Activated CD8-positive, alpha-beta memory T cell treated with anti-CD3 and anti-CD28 coated beads for 48 hours (primary cell): Measurements from ENCODE around the gene ERFE.
A peak's percentile ranks its signal among the peaks of the same experiment; 100 is the strongest.

Experiments
- DNase-seq, 3 experiments: peaks; one replicate each; pipeline ENCODE4 v3.0.0-alpha.2; 2020; ENCODE audit warnings: low read depth in 2 of 3, low spot score in 2 of 3

The ERFE gene

GRCh38 chr2:238138331-238139195 lies 20.2 kb upstream of the ERFE start, which contains the start of gene KLHL30:
KLHL30 (plus strand) TSS chr2:238138668; CDS start chr2:238140755, 2,087 bp downstream.
- DNase-seq: no peak

- peak in 1 of 3 experiments; percentile 24 for DNase-seq
These were observed 19.4 kb upstream of the ERFE start for GRCh38 chr2:238139196-238140039.

GRCh38 chr2:238140040-238140439 lies 18.7 kb upstream of the ERFE start:
- no peak for DNase-seq

GRCh38 chr2:238140721-238141540 lies 17.8 kb upstream of the ERFE start:
- no peak for DNase-seq

- DNase-seq: no peak
These were observed 17.0 kb upstream of the ERFE start for GRCh38 chr2:238141541-238142318.

GRCh38 chr2:238142382-238143205 lies 16.2 kb upstream of the ERFE start:
- DNase-seq: no peak

- no peak for DNase-seq
These were observed 15.4 kb upstream of the ERFE start for GRCh38 chr2:238143239-238143951.

GRCh38 chr2:238144262-238144661 lies 14.5 kb upstream of the ERFE start:
- DNase-seq: no peak

GRCh38 chr2:238145046-238145445 lies 13.7 kb upstream of the ERFE start:
- no peak for DNase-seq

- no peak for DNase-seq
These were observed 12.9 kb upstream of the ERFE start for GRCh38 chr2:238145851-238146250.

GRCh38 chr2:238146884-238147544 lies 11.8 kb upstream of the ERFE start:
- DNase-seq: no peak

- DNase-seq: no peak
These were observed 9.8 kb upstream of the ERFE start for GRCh38 chr2:238148981-238149380.

GRCh38 chr2:238149841-238150572 lies 8.8 kb upstream of the ERFE start:
- no peak for DNase-seq

- no peak for DNase-seq
These were observed 8.1 kb upstream of the ERFE start for GRCh38 chr2:238150686-238151085.

- DNase-seq: no peak
These were observed 7.6 kb upstream of the ERFE start for GRCh38 chr2:238151205-238151604.

- DNase-seq: no peak
These were observed 7.0 kb upstream of the ERFE start for GRCh38 chr2:238151628-238152235.
